Activated T-cell treated with anti-CD3 and anti-CD28 coated beads, Interleukin-2, amount 50 U/mL, for 48 hours (primary cell): ENCODE measurements around the gene GTF2A1L.

Source experiments
- DNase-seq, 2 experiments: peaks; one replicate each; pipeline ENCODE4 v3.0.0-alpha.2; 2020

Gene GTF2A1L

GRCh38 chr2:48709096-48710034 lies 91.7 kb downstream of the GTF2A1L start:
- DNase-seq, result no peak

- no peak for DNase-seq
Observed at GRCh38 chr2:48711343-48711742, 93.7 kb downstream of the GTF2A1L start.

GRCh38 chr2:48712151-48712550 lies 94.5 kb downstream of the GTF2A1L start:
- no peak for DNase-seq

- DNase-seq, result no peak
Observed at GRCh38 chr2:48713647-48714046, 96.0 kb downstream of the GTF2A1L start.

- no peak for DNase-seq
Observed at GRCh38 chr2:48714245-48714644, 96.6 kb downstream of the GTF2A1L start.

- no peak for DNase-seq
Observed at GRCh38 chr2:48715042-48715899, 97.6 kb downstream of the GTF2A1L start.

GRCh38 chr2:48715956-48716355 lies 98.3 kb downstream of the GTF2A1L start:
- DNase-seq, result no peak

GRCh38 chr2:48717846-48718245 lies 100.2 kb downstream of the GTF2A1L start:
- DNase-seq, result no peak

GRCh38 chr2:48719480-48720177 lies 102.0 kb downstream of the GTF2A1L start:
- no peak for DNase-seq

GRCh38 chr2:48721158-48721557 lies 103.5 kb downstream of the GTF2A1L start:
- DNase-seq, result no peak

GRCh38 chr2:48722391-48722790 lies 104.7 kb downstream of the GTF2A1L start:
- no peak for DNase-seq

- no peak for DNase-seq
Observed at GRCh38 chr2:48723129-48723528, 105.5 kb downstream of the GTF2A1L start.

- DNase-seq, result no peak
Observed at GRCh38 chr2:48724278-48724677, 106.6 kb downstream of the GTF2A1L start.

GRCh38 chr2:48725696-48726494 lies 108.2 kb downstream of the GTF2A1L start:
- DNase-seq, result no peak

GRCh38 chr2:48727560-48727959 lies 109.9 kb downstream of the GTF2A1L start:
- no peak for DNase-seq

- DNase-seq, result no peak
Observed at GRCh38 chr2:48728295-48728694, 110.6 kb downstream of the GTF2A1L start.

GRCh38 chr2:48728840-48729239 lies 111.2 kb downstream of the GTF2A1L start:
- DNase-seq, result no peak
